ENCODE data around the gene DOCK4.

Gene DOCK4

GRCh38 chr7:111682588-111683340, 523.4 kb downstream of the DOCK4 start:
- DNase-seq, result no peak

GRCh38 chr7:111681242-111681641, 525.0 kb downstream of the DOCK4 start:
- no peak for DNase-seq

GRCh38 chr7:111678986-111679385, 527.2 kb downstream of the DOCK4 start:
- no peak for DNase-seq

- no peak for DNase-seq
Measured at GRCh38 chr7:111678281-111678680, 527.9 kb downstream of the DOCK4 start.

GRCh38 chr7:111677848-111678247, 528.4 kb downstream of the DOCK4 start:
- DNase-seq, result no peak

GRCh38 chr7:111676811-111677210, 529.4 kb downstream of the DOCK4 start:
- DNase-seq, result no peak
